Activated B cell treated with CpG ODN at 0.5 μM for 24 hours (primary cell): ENCODE data around the gene TNXB. TPM values are rescaled to one million over a fixed set of nuclear protein-coding genes. Genes with fewer than 3 reads are reported as not detected.

Source experiments
- ATAC-seq: fragments of 200-7000 bp; cut with Tn5 transposase; one replicate; pipeline ENCODE4 v1.10.0; 2021; ENCODE audit warnings: low read depth, mild to moderate bottlenecking, moderate library complexity
- CTCF ChIA-PET: fragments of 350-600 bp; sonication (Branson Sonifier 250); formaldehyde crosslinking; loops from one replicate; lab custom pipeline; 2021; ENCODE audit warnings: antibody characterized with exemption; lab: Charles Lee
- POLR2A ChIA-PET: fragments of 350-600 bp; sonication (Branson Sonifier 250); formaldehyde crosslinking; loops from one replicate; lab custom pipeline; 2021; ENCODE audit warnings: antibody characterized with exemption; lab: Charles Lee
- DNase-seq: peaks from one replicate; pipeline ENCODE4 v3.0.0; 2022
- H3K27ac Mint-ChIP-seq: one replicate; pipeline ENCODE4 v1.8.0; 2020; ENCODE audit warnings: mixed read lengths
- H3K27me3 Mint-ChIP-seq: one replicate; pipeline ENCODE4 v1.8.0; 2021; ENCODE audit warnings: mixed read lengths
- H3K36me3 Mint-ChIP-seq: one replicate; pipeline ENCODE4 v1.8.0; 2021; ENCODE audit warnings: low read depth, mixed read lengths
- H3K4me1 Mint-ChIP-seq: one replicate; pipeline ENCODE4 v1.8.0; 2021; ENCODE audit warnings: mixed read lengths
- H3K4me3 Mint-ChIP-seq: one replicate; pipeline ENCODE4 v1.8.0; 2020; ENCODE audit warnings: mild to moderate bottlenecking, mixed read lengths
- H3K9me3 Mint-ChIP-seq: one replicate; pipeline ENCODE4 v1.8.0; 2020; ENCODE audit warnings: mixed read lengths
- intact Hi-C: fragments of 100-400 bp; cut with micrococcal nuclease; formaldehyde crosslinking; loops from one replicate; pipeline ENCODE4 v1.15.1; 2024
- total RNA-seq: library from RNA; stranded (reverse); gene quantifications from 2 replicates; pipeline ENCODE4 v1.2.3, GENCODE V29; 2022
- TF ChIP-seq, protein P1 (sequence below): fragments of 200-600 bp; IDR thresholded peaks from one replicate; pipeline ENCODE4 v1.8.0; 2022; ENCODE audit warnings: antibody characterized with exemption, mild to moderate bottlenecking

TNXB gene, protein sequence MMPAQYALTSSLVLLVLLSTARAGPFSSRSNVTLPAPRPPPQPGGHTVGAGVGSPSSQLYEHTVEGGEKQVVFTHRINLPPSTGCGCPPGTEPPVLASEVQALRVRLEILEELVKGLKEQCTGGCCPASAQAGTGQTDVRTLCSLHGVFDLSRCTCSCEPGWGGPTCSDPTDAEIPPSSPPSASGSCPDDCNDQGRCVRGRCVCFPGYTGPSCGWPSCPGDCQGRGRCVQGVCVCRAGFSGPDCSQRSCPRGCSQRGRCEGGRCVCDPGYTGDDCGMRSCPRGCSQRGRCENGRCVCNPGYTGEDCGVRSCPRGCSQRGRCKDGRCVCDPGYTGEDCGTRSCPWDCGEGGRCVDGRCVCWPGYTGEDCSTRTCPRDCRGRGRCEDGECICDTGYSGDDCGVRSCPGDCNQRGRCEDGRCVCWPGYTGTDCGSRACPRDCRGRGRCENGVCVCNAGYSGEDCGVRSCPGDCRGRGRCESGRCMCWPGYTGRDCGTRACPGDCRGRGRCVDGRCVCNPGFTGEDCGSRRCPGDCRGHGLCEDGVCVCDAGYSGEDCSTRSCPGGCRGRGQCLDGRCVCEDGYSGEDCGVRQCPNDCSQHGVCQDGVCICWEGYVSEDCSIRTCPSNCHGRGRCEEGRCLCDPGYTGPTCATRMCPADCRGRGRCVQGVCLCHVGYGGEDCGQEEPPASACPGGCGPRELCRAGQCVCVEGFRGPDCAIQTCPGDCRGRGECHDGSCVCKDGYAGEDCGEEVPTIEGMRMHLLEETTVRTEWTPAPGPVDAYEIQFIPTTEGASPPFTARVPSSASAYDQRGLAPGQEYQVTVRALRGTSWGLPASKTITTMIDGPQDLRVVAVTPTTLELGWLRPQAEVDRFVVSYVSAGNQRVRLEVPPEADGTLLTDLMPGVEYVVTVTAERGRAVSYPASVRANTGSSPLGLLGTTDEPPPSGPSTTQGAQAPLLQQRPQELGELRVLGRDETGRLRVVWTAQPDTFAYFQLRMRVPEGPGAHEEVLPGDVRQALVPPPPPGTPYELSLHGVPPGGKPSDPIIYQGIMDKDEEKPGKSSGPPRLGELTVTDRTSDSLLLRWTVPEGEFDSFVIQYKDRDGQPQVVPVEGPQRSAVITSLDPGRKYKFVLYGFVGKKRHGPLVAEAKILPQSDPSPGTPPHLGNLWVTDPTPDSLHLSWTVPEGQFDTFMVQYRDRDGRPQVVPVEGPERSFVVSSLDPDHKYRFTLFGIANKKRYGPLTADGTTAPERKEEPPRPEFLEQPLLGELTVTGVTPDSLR (N-terminal part only)
- total RNA-seq = 5.9 and 12.4 TPM in 2 replicates

GRCh38 chr6:32109114-32109764, at the start of gene TNXB:
TNXB (minus strand) TSS chr6:32109338; CDS start chr6:32098198, 11,140 bp downstream.
- ChIA-PET POLR2A (no interaction called here), CTCF (no interaction called here)
- Mint-ChIP-seq H3K27me3 (peaks cover 33% of the 10 kb centered on the region), H3K4me3 (no peak within 1 kb of the TSS), H3K9me3 (no peaks in the 10 kb centered on the region), H3K27ac (no peak within 1 kb of the TSS), H3K4me1 (peaks cover 14% of the 10 kb centered on the region), H3K36me3 (peaks cover 10% of the 10 kb centered on the region)
- DNase-seq (no peak), ATAC-seq (no peak)
- TF ChIP-seq, protein P1, sequence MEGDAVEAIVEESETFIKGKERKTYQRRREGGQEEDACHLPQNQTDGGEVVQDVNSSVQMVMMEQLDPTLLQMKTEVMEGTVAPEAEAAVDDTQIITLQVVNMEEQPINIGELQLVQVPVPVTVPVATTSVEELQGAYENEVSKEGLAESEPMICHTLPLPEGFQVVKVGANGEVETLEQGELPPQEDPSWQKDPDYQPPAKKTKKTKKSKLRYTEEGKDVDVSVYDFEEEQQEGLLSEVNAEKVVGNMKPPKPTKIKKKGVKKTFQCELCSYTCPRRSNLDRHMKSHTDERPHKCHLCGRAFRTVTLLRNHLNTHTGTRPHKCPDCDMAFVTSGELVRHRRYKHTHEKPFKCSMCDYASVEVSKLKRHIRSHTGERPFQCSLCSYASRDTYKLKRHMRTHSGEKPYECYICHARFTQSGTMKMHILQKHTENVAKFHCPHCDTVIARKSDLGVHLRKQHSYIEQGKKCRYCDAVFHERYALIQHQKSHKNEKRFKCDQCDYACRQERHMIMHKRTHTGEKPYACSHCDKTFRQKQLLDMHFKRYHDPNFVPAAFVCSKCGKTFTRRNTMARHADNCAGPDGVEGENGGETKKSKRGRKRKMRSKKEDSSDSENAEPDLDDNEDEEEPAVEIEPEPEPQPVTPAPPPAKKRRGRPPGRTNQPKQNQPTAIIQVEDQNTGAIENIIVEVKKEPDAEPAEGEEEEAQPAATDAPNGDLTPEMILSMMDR = no peak
- intact Hi-C loops = no loop called here

- TF ChIP-seq, protein P1 = no peak
- DNase-seq = no peak
- no peak overlapping the region for H3K27ac Mint-ChIP-seq
- no peaks in the 10 kb centered on the region for H3K36me3 Mint-ChIP-seq
- peaks cover 3% of the 10 kb centered on the region for H3K27me3 Mint-ChIP-seq
- ChIA-PET POLR2A (no interaction called here), CTCF (no interaction called here)
- H3K4me3 Mint-ChIP-seq = no peak overlapping the region
- no peaks in the 10 kb centered on the region for H3K9me3 Mint-ChIP-seq
- peaks cover 20% of the 10 kb centered on the region for H3K4me1 Mint-ChIP-seq
- intact Hi-C loops = loop anchor here (10.0 kb wide), 1 partner anchor 113 kb away; no protein-coding TSS in a partner anchor
- ATAC-seq = no peak
Measured at GRCh38 chr6:32158052-32158451, 48.9 kb upstream of the TNXB start.

- no peak for ATAC-seq
Measured at GRCh38 chr6:32156891-32157290, 47.8 kb upstream of the TNXB start.

GRCh38 chr6:32154514-32155161, 45.5 kb upstream of the TNXB start:
- Mint-ChIP-seq H3K4me3 (peak overlapping the region; percentile 96), H3K36me3 (no peaks in the 10 kb centered on the region), H3K9me3 (no peaks in the 10 kb centered on the region), H3K4me1 (peaks cover 28% of the 10 kb centered on the region), H3K27ac (peak overlapping the region; percentile 53), H3K27me3 (peaks cover 24% of the 10 kb centered on the region)
- ChIA-PET POLR2A (interaction anchor here (0.6 to 1.2 kb wide), 4 partner anchors 16 to 41 kb away, joined by 3 to 8 read pairs (median 5); partner anchors contain the start of gene PBX2), CTCF (interaction anchor here (1.0 to 1.3 kb wide), 4 partner anchors 9 to 41 kb away, joined by 3 to 10 read pairs (median 4); no protein-coding TSS in a partner anchor)
- intact Hi-C loops = loop anchor here (1.0 to 10.0 kb wide), 6 partner anchors 22 to 110 kb away; partner anchors contain the start of genes AGPAT1, FKBPL and PBX2
- no peak for DNase-seq
- TF ChIP-seq, protein P1 = no peak
- ATAC-seq = peak; percentile 89

More at GRCh38 chr6:32156891-32157290, 47.8 kb upstream of the TNXB start:
- H3K9me3 Mint-ChIP-seq = no peaks in the 10 kb centered on the region
- ChIA-PET CTCF (no interaction called here), POLR2A (interaction anchor here (0.7 kb wide), 1 partner anchor 14 kb away, joined by 3 read pairs; no protein-coding TSS in a partner anchor)
- H3K27me3 Mint-ChIP-seq = peaks cover 9% of the 10 kb centered on the region
- TF ChIP-seq, protein P1 = no peak
- no peaks in the 10 kb centered on the region for H3K36me3 Mint-ChIP-seq
- no peak for DNase-seq
- no peak overlapping the region for H3K4me3 Mint-ChIP-seq
- intact Hi-C loops = loop anchor here (10.0 kb wide), 1 partner anchor 112 kb away; no protein-coding TSS in a partner anchor
- H3K27ac Mint-ChIP-seq = no peak overlapping the region
- H3K4me1 Mint-ChIP-seq = peaks cover 25% of the 10 kb centered on the region
